Lung (tissue), 12 donors: ENCODE measurements around the gene MYO19. TPM values are rescaled to one million over a fixed set of nuclear protein-coding genes. Genes with fewer than 3 reads are reported as not detected.

ENCODE experiments used
- ATAC-seq: fragments of 200-7000 bp; cut with Tn5 transposase; one replicate; pipeline ENCODE4 v1.9.1; 2020; ENCODE audit warnings: moderate number of reproducible peaks; ENCODE audit not compliant: insufficient read depth, low FRiP score
- DNase-seq, 3 donors: peaks; one replicate each; pipeline ENCODE4 v3.0.0-alpha.2; 2013 to 2017
- H3K27ac ChIP-seq, 2 donors: one replicate each; pipeline ENCODE4 v1.5.1; 2013; ENCODE audit warnings: mild to moderate bottlenecking in 2 of 2, moderate library complexity in 2 of 2, control low read depth in 1 of 2, inconsistent platforms in 1 of 2, low read depth in 1 of 2, low read length in 1 of 2
- H3K27me3 ChIP-seq, 3 donors: one replicate each; pipeline ENCODE4 v1.5.1; 2013; ENCODE audit warnings: low read length in 2 of 3; ENCODE audit not compliant: control insufficient read depth in 3 of 3, insufficient read depth in 3 of 3
- H3K36me3 ChIP-seq, 4 donors: one replicate each; pipeline ENCODE4 v1.5.1; 2013; ENCODE audit warnings: low read length in 4 of 4, mild to moderate bottlenecking in 1 of 4, moderate library complexity in 1 of 4; ENCODE audit not compliant: control insufficient read depth in 4 of 4, insufficient read depth in 4 of 4
- H3K4me1 ChIP-seq, 5 donors: one replicate each; pipeline ENCODE4 v1.5.1; 2013; ENCODE audit warnings: low read length in 5 of 5, mild to moderate bottlenecking in 2 of 5, moderate library complexity in 1 of 5; ENCODE audit not compliant: control insufficient read depth in 5 of 5, insufficient read depth in 5 of 5
- H3K4me3 ChIP-seq: one replicate; pipeline ENCODE4 v1.5.1; 2013; ENCODE audit warnings: mild to moderate bottlenecking, control low read depth, moderate library complexity
- H3K9ac ChIP-seq, 2 donors: one replicate each; pipeline ENCODE4 v1.5.1; 2013; ENCODE audit warnings: low read length in 2 of 2, control low read depth in 1 of 2; ENCODE audit not compliant: insufficient read depth in 1 of 2
- H3K9me3 ChIP-seq, 4 donors: one replicate each; pipeline ENCODE4 v1.5.1; 2013; ENCODE audit warnings: low read length in 3 of 4, mild to moderate bottlenecking in 1 of 4, moderate library complexity in 1 of 4; ENCODE audit not compliant: control insufficient read depth in 4 of 4, insufficient read depth in 3 of 4
- WGBS, 2 donors: extraction: QIAGEN DNeasy Blood & Tissue Kit; methylation state at CpG; one replicate each; pipeline ENCODE4 v1.1.7; 2013; 5-methylcytosine and 5-hydroxymethylcytosine counted together
- polyA plus RNA-seq, 2 donors: library from polyadenylated mRNA; stranded (reverse); fragments of 200-250 nt; gene quantifications; one replicate each; pipeline ENCODE4 v1.2.1, GENCODE V29; 2013
- total RNA-seq, 2 donors: library from RNA; depleted of rRNA in 1 of 2; stranded (reverse); fragments of >200 nt in 1 of 2; gene quantifications; one replicate each; pipeline ENCODE4 v1.2.1, GENCODE V29; 2014 to 2021
- TF ChIP-seq, protein P1 (sequence below): IDR thresholded peaks from 2 replicates; pipeline ENCODE4 v1.5.1; 2012; ENCODE audit warnings: mild to moderate bottlenecking; ENCODE audit errors: control extremely low read depth, extremely low read depth
- donor health status: control.
- donor health status: control.
- donor health status: Bipolar disorder and iron deficiency.
- donor health status: healthy.
- donor health status: DM: yes; HTN: yes; CAD: no.

The MYO19 gene
- total and polyA plus RNA-seq, 4 donors = 26.5 to 66.6 (median 35.0) TPM

DNA sequence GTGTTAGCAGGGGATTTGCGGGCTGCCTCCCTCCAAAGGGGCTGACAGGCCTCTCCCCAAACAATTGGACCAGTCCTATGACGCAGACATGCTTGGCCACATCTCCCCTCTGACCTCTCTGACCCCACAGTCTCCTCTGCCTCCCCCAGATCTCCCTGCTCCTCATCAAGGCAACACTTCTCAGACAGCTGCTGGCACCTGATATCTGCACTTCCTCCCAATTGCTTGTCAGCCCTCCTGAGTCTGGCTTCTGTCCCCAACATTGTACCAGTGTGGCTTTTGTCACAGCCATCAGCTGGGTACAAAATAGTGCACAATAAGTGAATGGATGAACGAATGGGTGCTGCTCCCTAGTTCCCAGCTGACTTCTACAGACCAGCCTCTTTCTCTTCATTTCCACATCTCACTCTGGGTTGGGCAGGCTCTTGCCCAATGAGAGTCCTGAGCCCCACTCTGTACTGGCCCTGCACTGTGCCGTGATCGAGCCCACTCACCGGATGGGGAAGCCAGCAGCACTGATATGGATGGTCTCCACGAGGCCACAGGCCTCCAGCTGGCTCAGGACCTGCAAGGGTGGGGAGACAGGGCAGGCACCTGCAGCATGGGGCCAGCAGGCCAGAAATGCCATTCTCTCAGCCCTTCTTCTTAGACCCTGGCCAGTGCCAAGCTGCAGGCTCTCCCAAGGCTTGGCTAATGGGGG, 31.1 kb downstream of the MYO19 start:
- H3K36me3 ChIP-seq = peaks cover 3 to 50% (median 26%) of the 10 kb centered on the region in 4 donors
- no peak for DNase-seq
- WGBS, 2 donors = 92 to 94% methylated on average over 7 of the region's 7 CpGs
- no peaks in the 10 kb centered on the region for H3K4me1 ChIP-seq
- H3K4me3 ChIP-seq = no peak overlapping the region
- H3K27me3 ChIP-seq = no peaks in the 10 kb centered on the region
- H3K27ac ChIP-seq = no peak overlapping the region
- H3K9me3 ChIP-seq = no peaks in the 10 kb centered on the region
- no peak for ATAC-seq
- no peak overlapping the region for H3K9ac ChIP-seq
- TF ChIP-seq, protein P1, sequence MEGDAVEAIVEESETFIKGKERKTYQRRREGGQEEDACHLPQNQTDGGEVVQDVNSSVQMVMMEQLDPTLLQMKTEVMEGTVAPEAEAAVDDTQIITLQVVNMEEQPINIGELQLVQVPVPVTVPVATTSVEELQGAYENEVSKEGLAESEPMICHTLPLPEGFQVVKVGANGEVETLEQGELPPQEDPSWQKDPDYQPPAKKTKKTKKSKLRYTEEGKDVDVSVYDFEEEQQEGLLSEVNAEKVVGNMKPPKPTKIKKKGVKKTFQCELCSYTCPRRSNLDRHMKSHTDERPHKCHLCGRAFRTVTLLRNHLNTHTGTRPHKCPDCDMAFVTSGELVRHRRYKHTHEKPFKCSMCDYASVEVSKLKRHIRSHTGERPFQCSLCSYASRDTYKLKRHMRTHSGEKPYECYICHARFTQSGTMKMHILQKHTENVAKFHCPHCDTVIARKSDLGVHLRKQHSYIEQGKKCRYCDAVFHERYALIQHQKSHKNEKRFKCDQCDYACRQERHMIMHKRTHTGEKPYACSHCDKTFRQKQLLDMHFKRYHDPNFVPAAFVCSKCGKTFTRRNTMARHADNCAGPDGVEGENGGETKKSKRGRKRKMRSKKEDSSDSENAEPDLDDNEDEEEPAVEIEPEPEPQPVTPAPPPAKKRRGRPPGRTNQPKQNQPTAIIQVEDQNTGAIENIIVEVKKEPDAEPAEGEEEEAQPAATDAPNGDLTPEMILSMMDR = no peak

- Histone ChIP-seq H3K9ac (no peak overlapping the region), H3K27ac (no peak overlapping the region), H3K27me3 (no peaks in the 10 kb centered on the region), H3K4me1 (no peaks in the 10 kb centered on the region), H3K9me3 (no peaks in the 10 kb centered on the region), H3K4me3 (no peak overlapping the region), H3K36me3 (peaks cover 3 to 52% (median 27%) of the 10 kb centered on the region in 4 donors)
- 95 to 96% methylated on average over 6 of the region's 6 CpGs for WGBS, 2 donors
- TF ChIP-seq, protein P1 = no peak
- DNase-seq = no peak
- no peak for ATAC-seq
Observed at GRCh38 chr17:36501963-36502362, 32.7 kb downstream of the MYO19 start.

GRCh38 chr17:36501351-36501750, 33.3 kb downstream of the MYO19 start:
- no peaks in the 10 kb centered on the region for H3K9me3 ChIP-seq
- H3K27ac ChIP-seq = no peak overlapping the region
- no peaks in the 10 kb centered on the region for H3K27me3 ChIP-seq
- H3K9ac ChIP-seq = no peak overlapping the region
- DNase-seq (no peak), ATAC-seq (no peak)
- TF ChIP-seq, protein P1 = no peak
- no peaks in the 10 kb centered on the region for H3K4me1 ChIP-seq
- H3K4me3 ChIP-seq = no peak overlapping the region
- WGBS, 2 donors = 96 to 97% methylated on average over 3 of the region's 3 CpGs
- peaks cover 3 to 50% (median 28%) of the 10 kb centered on the region in 4 donors for H3K36me3 ChIP-seq
